Left lung (tissue), 10 donors: ENCODE results near the gene BPGM. TPM values are rescaled to one million over a fixed set of nuclear protein-coding genes. Genes with fewer than 3 reads are reported as not detected.

Source experiments
- ATAC-seq: fragments of 200-7000 bp; cut with Tn5 transposase; one replicate; pipeline ENCODE4 v1.9.1; 2020; ENCODE audit warnings: moderate library complexity
- DNase-seq, 4 donors: peaks; one replicate each; pipeline ENCODE4 v3.0.0-alpha.2; 2013 to 2020
- H3K27ac ChIP-seq, 2 donors: fragments of 200-600 bp; sonication (generic) in 1 of 2; one replicate each; pipeline versions ENCODE4 v1.5.0 to v1.8.0; 2020 to 2021
- H3K27me3 ChIP-seq, 2 donors: fragments of 200-600 bp; sonication (generic) in 1 of 2; one replicate each; pipeline versions ENCODE4 v1.5.0 to v1.8.0; 2020 to 2021
- H3K36me3 ChIP-seq, 2 donors: fragments of 200-600 bp; sonication (generic) in 1 of 2; one replicate each; pipeline versions ENCODE4 v1.5.0 to v1.8.0; 2020 to 2021
- H3K4me1 ChIP-seq, 2 donors: fragments of 200-600 bp; one replicate each; pipeline ENCODE4 v1.8.0; 2021
- H3K4me3 ChIP-seq, 2 donors: fragments of 200-600 bp; sonication (generic) in 1 of 2; one replicate each; pipeline versions ENCODE4 v1.5.0 to v1.8.0; 2020 to 2021; ENCODE audit warnings: mild to moderate bottlenecking in 1 of 2
- H3K9me3 ChIP-seq, 2 donors: fragments of 200-600 bp; sonication (generic) in 1 of 2; one replicate each; pipeline versions ENCODE4 v1.5.0 to v1.8.0; 2020 to 2021
- CTCF ChIP-seq, 2 donors: fragments of 200-600 bp; sonication (generic) in 1 of 2; IDR thresholded peaks; one replicate each; pipeline versions ENCODE4 v1.5.0 to v1.8.0; 2021; ENCODE audit warnings: antibody characterized with exemption in 2 of 2
- intact Hi-C, 2 donors: fragments of 100-400 bp; cut with DNase I; formaldehyde crosslinking; loops; one replicate each; pipeline versions ENCODE4 v1.11.2 to v1.14.2; 2022
- polyA plus RNA-seq, 6 donors: library from polyadenylated mRNA; unstranded; fragments of 120-200 nt; gene quantifications; one replicate each; pipeline ENCODE4 v1.2.1, GENCODE V29; 2013; ENCODE audit not compliant: insufficient read length in 6 of 6
- total RNA-seq, 2 donors: library from RNA; stranded (reverse); fragmentation: NEBNext Ultra II Directional; extraction: Animal tissue kit (Norgen Biotek cat#: 25700); gene quantifications; one replicate each; pipeline ENCODE4 v1.2.1, GENCODE V29; 2021
- donor health status: DM: no; HTN: yes; CAD: no.
- donor health status: DM: no; HTN: no; CAD: no.

The BPGM gene
- total and polyA plus RNA-seq, 8 donors: 16.0 to 38.9 (median 26.7) TPM

- no peaks in the 10 kb centered on the region for H3K9me3 ChIP-seq
- no peak for TF ChIP-seq CTCF (IDR thresholded peaks at IDR 0.05)
- intact Hi-C loops: no loop called here
- no peak overlapping the region for H3K4me3 ChIP-seq
- H3K4me1 ChIP-seq: no peaks in the 10 kb centered on the region
- no peaks in the 10 kb centered on the region for H3K27me3 ChIP-seq
- H3K27ac ChIP-seq: no peak overlapping the region
- ATAC-seq: no peak
- H3K36me3 ChIP-seq: no peaks in the 10 kb centered on the region
- DNase-seq: no peak
These were observed 62.5 kb downstream of the BPGM start for GRCh38 chr7:134709197-134709596.

GRCh38 chr7:134710511-134710853 lies 63.8 kb downstream of the BPGM start:
- DNase-seq: no peak
- no peak overlapping the region for H3K4me3 ChIP-seq
- no peak overlapping the region for H3K27ac ChIP-seq
- no peaks in the 10 kb centered on the region for H3K4me1 ChIP-seq
- H3K9me3 ChIP-seq: no peaks in the 10 kb centered on the region
- no peaks in the 10 kb centered on the region for H3K36me3 ChIP-seq
- no peak for ATAC-seq
- TF ChIP-seq CTCF (IDR thresholded peaks at IDR 0.05): no peak
- intact Hi-C loops: no loop called here
- no peaks in the 10 kb centered on the region for H3K27me3 ChIP-seq

- no peak for ATAC-seq
- no peak overlapping the region for H3K27ac ChIP-seq
These were observed 64.4 kb downstream of the BPGM start for GRCh38 chr7:134710854-134711624.

GRCh38 chr7:134712196-134712595 lies 65.5 kb downstream of the BPGM start:
- no peaks in the 10 kb centered on the region for H3K9me3 ChIP-seq
- no peak for TF ChIP-seq CTCF (IDR thresholded peaks at IDR 0.05)
- DNase-seq: no peak
- H3K27me3 ChIP-seq: no peaks in the 10 kb centered on the region
- no peak overlapping the region for H3K4me3 ChIP-seq
- intact Hi-C loops: no loop called here
- ATAC-seq: no peak
- H3K4me1 ChIP-seq: no peaks in the 10 kb centered on the region
- no peaks in the 10 kb centered on the region for H3K36me3 ChIP-seq
- peak overlapping the region in 1 of 2 donors; percentile 7 for H3K27ac ChIP-seq

More at GRCh38 chr7:134710854-134711624, 64.4 kb downstream of the BPGM start:
- no peaks in the 10 kb centered on the region for H3K4me1 ChIP-seq
- no peaks in the 10 kb centered on the region for H3K36me3 ChIP-seq
- TF ChIP-seq CTCF (IDR thresholded peaks at IDR 0.05): no peak
- H3K27me3 ChIP-seq: no peaks in the 10 kb centered on the region
- no peak overlapping the region for H3K4me3 ChIP-seq
- no peaks in the 10 kb centered on the region for H3K9me3 ChIP-seq
- intact Hi-C loops: no loop called here
- no peak for DNase-seq

- H3K4me1 ChIP-seq: no peaks in the 10 kb centered on the region
- intact Hi-C loops: no loop called here
- DNase-seq: no peak
- no peak for TF ChIP-seq CTCF (IDR thresholded peaks at IDR 0.05)
- H3K4me3 ChIP-seq: no peak overlapping the region
- no peaks in the 10 kb centered on the region for H3K36me3 ChIP-seq
- H3K27ac ChIP-seq: no peak overlapping the region
- no peaks in the 10 kb centered on the region for H3K27me3 ChIP-seq
- no peaks in the 10 kb centered on the region for H3K9me3 ChIP-seq
- no peak for ATAC-seq
These were observed 68.0 kb downstream of the BPGM start for GRCh38 chr7:134714470-134715205.
